HCT116 (cell line): ENCODE data around the gene RUFY4. TPM values are rescaled to one million over a fixed set of nuclear protein-coding genes. Genes with fewer than 3 reads are reported as not detected.

Experiments used
- ATAC-seq: fragments of 200-7000 bp; cut with Tn5 transposase; 2 replicates; pipeline ENCODE4 v1.9.1; 2020; ENCODE audit warnings: mild to moderate bottlenecking, moderate library complexity
- BruUV-seq: library from RNA; stranded (reverse); fragments of 400-500 nt; replicated peaks from 2 replicates; lab custom pipeline; 2021; lab: Mats Ljungman, UMichigan
- CTCF ChIA-PET: fragments of 300-600 bp; sonication (Branson Sonifier 250); formaldehyde crosslinking; loops from one replicate; lab custom pipeline; 2021; ENCODE audit warnings: antibody characterized with exemption; lab: Charles Lee
- POLR2A ChIA-PET: fragments of 300-600, 350-600 bp; sonication (Branson Sonifier 250); formaldehyde crosslinking; loops from one replicate; lab custom pipeline; 2021; ENCODE audit warnings: antibody characterized with exemption; lab: Charles Lee
- RAD21 ChIA-PET, 2 experiments: fragments of 300-600 bp; sonication (Branson Sonifier 250); formaldehyde crosslinking; loops; one replicate each; lab custom pipeline; 2023; ENCODE audit warnings: low total read pairs in 2 of 2; ENCODE audit not compliant: uncharacterized antibody in 2 of 2, unreplicated experiment in 2 of 2, low non-redundant PET in 1 of 2; lab: Charles Lee
- DNase-seq: peaks from one replicate; pipeline ENCODE4 v3.0.0-alpha.2; 2010; ENCODE audit warnings: low read depth, low spot score
- H2AFZ ChIP-seq: fragments of 200-600 bp; shearing (Covaris generic), sonication (generic); 2 replicates; pipeline ENCODE4 v1.6.1; 2017; ENCODE audit warnings: low read depth, mixed run types, mixed read lengths, antibody characterized with exemption, low read length; ENCODE audit not compliant: poor library complexity, severe bottlenecking
- H3K27ac ChIP-seq: 2 replicates; pipeline ENCODE4 v1.5.1; 2012; ENCODE audit warnings: low read depth, low read length
- H3K27me3 ChIP-seq: fragments of 200-600 bp; sonication (generic); 2 replicates; pipeline ENCODE4 v1.6.1; 2016; ENCODE audit warnings: mixed run types, low read length, mixed read lengths; ENCODE audit not compliant: insufficient read depth
- H3K36me3 ChIP-seq, 2 experiments: fragments of 200-500 bp in 1 of 2; fragments of 200-600 bp in 1 of 2; sonication (Bioruptor generic) in 1 of 2; sonication (generic) in 1 of 2; 2 replicates each; pipeline versions ENCODE4 v1.5.1 to v1.6.1; 2014 to 2016; ENCODE audit warnings: low read length in 2 of 2, inconsistent platforms in 1 of 2, mixed read lengths in 1 of 2, mixed run types in 1 of 2; ENCODE audit not compliant: insufficient read depth in 2 of 2, control insufficient read depth in 1 of 2
- H3K4me1 ChIP-seq, 2 experiments: fragments of 200-600 bp in 1 of 2; sonication (generic) in 1 of 2; 2 replicates each; pipeline versions ENCODE4 v1.5.1 to v1.6.1; 2012 to 2017; ENCODE audit warnings: low read length in 2 of 2, inconsistent platforms in 1 of 2, mild to moderate bottlenecking in 1 of 2, mixed read lengths in 1 of 2, mixed run types in 1 of 2, moderate library complexity in 1 of 2; ENCODE audit not compliant: insufficient read depth in 2 of 2, control insufficient read depth in 1 of 2
- H3K4me2 ChIP-seq: fragments of 200-600 bp; sonication (generic); 2 replicates; pipeline ENCODE4 v1.6.1; 2017; ENCODE audit warnings: mixed run types, low read length, mixed read lengths
- H3K4me3 ChIP-seq, 2 experiments: fragments of 200-600 bp in 1 of 2; sonication (generic) in 1 of 2; replicated peaks in 1 of 2; 2 replicates each; pipeline ENCODE4 v1.5.1; 2011 to 2016; ENCODE audit warnings: low read length in 2 of 2, control low read depth in 1 of 2, low read depth in 1 of 2, mild to moderate bottlenecking in 1 of 2, mixed read lengths in 1 of 2, mixed run types in 1 of 2
- H3K79me2 ChIP-seq: fragments of 200-600 bp; sonication (generic); 2 replicates; pipeline ENCODE4 v1.6.1; 2017; ENCODE audit warnings: mild to moderate bottlenecking, mixed run types, low read length, moderate library complexity, mixed read lengths; ENCODE audit not compliant: insufficient read depth
- H3K9ac ChIP-seq: fragments of 200-600 bp; sonication (generic); 2 replicates; pipeline ENCODE4 v1.6.1; 2016; ENCODE audit warnings: low read length, mixed read lengths
- H3K9me2 ChIP-seq: fragments of 200-600 bp; sonication (generic), shearing (Covaris generic); 2 replicates; pipeline ENCODE4 v1.6.1; 2017; ENCODE audit warnings: mixed run types, mild to moderate bottlenecking, moderate library complexity; ENCODE audit not compliant: insufficient read depth
- H3K9me3 ChIP-seq, 2 experiments: fragments of 200-500 bp in 1 of 2; fragments of 200-600 bp in 1 of 2; sonication (Bioruptor generic) in 1 of 2; sonication (generic) in 1 of 2; 2 replicates each; pipeline ENCODE4 v1.6.1; 2014 to 2017; ENCODE audit warnings: low read length in 2 of 2, mixed read lengths in 2 of 2, inconsistent platforms in 1 of 2, low read depth in 1 of 2, mild to moderate bottlenecking in 1 of 2, mixed run types in 1 of 2, moderate library complexity in 1 of 2; ENCODE audit not compliant: control insufficient read depth in 1 of 2, insufficient read depth in 1 of 2
- H4K20me1 ChIP-seq: fragments of 200-600 bp; sonication (generic), shearing (Covaris generic); 2 replicates; pipeline ENCODE4 v1.6.1; 2017; ENCODE audit warnings: mixed run types, mild to moderate bottlenecking, moderate library complexity; ENCODE audit not compliant: insufficient read depth
- CBX3 ChIP-seq: IDR thresholded peaks from 2 replicates; pipeline ENCODE4 v1.6.1; 2012; ENCODE audit warnings: low read depth
- CEBPB ChIP-seq: IDR thresholded peaks from 2 replicates; pipeline ENCODE4 v1.6.1; 2012; ENCODE audit warnings: low read depth
- ELF1 ChIP-seq: IDR thresholded peaks from 2 replicates; pipeline ENCODE4 v1.6.1; 2012; ENCODE audit warnings: low read depth, borderline replicate concordance
- EZH2phosphoT487 ChIP-seq: fragments of 200-600 bp; IDR thresholded peaks from 2 replicates; pipeline ENCODE4 v1.6.1; 2018; ENCODE audit warnings: antibody characterized with exemption, borderline replicate concordance
- FOSL1 ChIP-seq: IDR thresholded peaks from 2 replicates; pipeline ENCODE4 v1.6.1; 2012; ENCODE audit warnings: low read depth
- JUND ChIP-seq: IDR thresholded peaks from 2 replicates; pipeline ENCODE4 v1.6.1; 2012
- MAX ChIP-seq: IDR thresholded peaks from 2 replicates; pipeline ENCODE4 v1.6.1; 2012
- POLR2A ChIP-seq: IDR thresholded peaks from 2 replicates; pipeline ENCODE4 v1.7.0; 2011; ENCODE audit warnings: borderline replicate concordance; ENCODE audit not compliant: insufficient read depth, insufficient read length; ENCODE audit errors: extremely low read depth
- SIN3A ChIP-seq: IDR thresholded peaks from 2 replicates; pipeline ENCODE4 v1.6.1; 2012; ENCODE audit warnings: low read depth
- TCF7L2 ChIP-seq: IDR thresholded peaks from 2 replicates; pipeline ENCODE4 v1.7.0; 2011; ENCODE audit warnings: borderline replicate concordance, inconsistent platforms; ENCODE audit not compliant: insufficient read depth, insufficient read length; ENCODE audit errors: extremely low read depth
- ZBTB33 ChIP-seq: IDR thresholded peaks from 2 replicates; pipeline ENCODE4 v1.6.1; 2011; ENCODE audit warnings: mild to moderate bottlenecking, low read length, moderate library complexity; ENCODE audit not compliant: insufficient replicate concordance; ENCODE audit errors: extremely low read depth
- ZFX ChIP-seq: fragments of 450-650 bp; IDR thresholded peaks from 2 replicates; pipeline ENCODE4 v1.6.1; 2017
- intact Hi-C: fragments of 100-400 bp; cut with micrococcal nuclease; formaldehyde crosslinking; loops from 2 replicates; pipeline ENCODE4 v1.10.0; 2022
- total RNA-seq: library from RNA; stranded (reverse); gene quantifications from one replicate; pipeline ENCODE4 v1.2.1, GENCODE V29; 2021; ENCODE audit not compliant: unreplicated experiment
- TF ChIP-seq, protein P1 (sequence below): IDR thresholded peaks from 2 replicates; pipeline ENCODE4 v1.6.1; 2012; ENCODE audit warnings: low read depth

Gene RUFY4
- total RNA-seq, 1 experiment from 2014 or later: 0.27 TPM

DNA sequence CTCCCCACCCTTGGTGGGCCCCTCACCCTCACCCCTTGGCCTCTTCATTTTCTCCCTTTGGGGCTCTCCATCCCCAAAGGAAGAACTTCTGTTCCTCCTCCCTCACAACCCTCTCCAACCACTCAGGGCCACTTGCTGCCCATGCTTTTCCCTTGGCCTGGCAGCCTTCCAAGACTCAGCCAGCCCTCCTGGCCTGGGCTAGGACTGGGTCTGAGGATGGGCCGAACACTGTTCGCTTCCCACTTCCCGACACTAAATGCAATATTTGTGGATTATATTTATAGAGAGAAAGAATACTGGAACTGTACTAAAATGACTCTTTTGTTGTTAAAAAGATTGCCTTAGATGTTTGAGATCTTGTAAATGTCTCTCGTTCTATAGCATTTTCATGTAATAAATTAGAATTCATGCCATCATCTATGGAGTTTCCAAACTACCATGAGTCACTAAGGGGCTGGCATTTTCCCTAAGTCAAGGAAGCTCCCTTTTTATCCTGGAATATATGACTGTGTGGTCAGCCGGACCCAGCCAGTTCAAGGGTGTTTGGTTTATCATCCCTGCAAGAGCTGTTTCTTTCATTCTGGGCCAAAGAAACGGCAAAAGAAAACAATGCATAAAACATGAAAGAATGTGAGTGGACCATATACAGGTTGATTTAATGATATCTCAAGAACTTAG lies 60.5 kb downstream of the RUFY4 start:
- H3K79me2 ChIP-seq: no peaks in the 10 kb centered on the region
- H3K9me3 ChIP-seq: no peaks in the 10 kb centered on the region
- no peaks in the 10 kb centered on the region for H3K4me1 ChIP-seq
- POLR2A ChIA-PET: no interaction called here
- H3K27me3 ChIP-seq: no peaks in the 10 kb centered on the region
- no peaks in the 10 kb centered on the region for H3K36me3 ChIP-seq
- H2AFZ ChIP-seq: no peak overlapping the region
- H3K27ac ChIP-seq: no peak overlapping the region
- intact Hi-C loops: no loop called here
- no peak for TF ChIP-seq ZFX
- no peak for TF ChIP-seq ELF1
- TF ChIP-seq JUND: no peak
- TF ChIP-seq, protein P1, sequence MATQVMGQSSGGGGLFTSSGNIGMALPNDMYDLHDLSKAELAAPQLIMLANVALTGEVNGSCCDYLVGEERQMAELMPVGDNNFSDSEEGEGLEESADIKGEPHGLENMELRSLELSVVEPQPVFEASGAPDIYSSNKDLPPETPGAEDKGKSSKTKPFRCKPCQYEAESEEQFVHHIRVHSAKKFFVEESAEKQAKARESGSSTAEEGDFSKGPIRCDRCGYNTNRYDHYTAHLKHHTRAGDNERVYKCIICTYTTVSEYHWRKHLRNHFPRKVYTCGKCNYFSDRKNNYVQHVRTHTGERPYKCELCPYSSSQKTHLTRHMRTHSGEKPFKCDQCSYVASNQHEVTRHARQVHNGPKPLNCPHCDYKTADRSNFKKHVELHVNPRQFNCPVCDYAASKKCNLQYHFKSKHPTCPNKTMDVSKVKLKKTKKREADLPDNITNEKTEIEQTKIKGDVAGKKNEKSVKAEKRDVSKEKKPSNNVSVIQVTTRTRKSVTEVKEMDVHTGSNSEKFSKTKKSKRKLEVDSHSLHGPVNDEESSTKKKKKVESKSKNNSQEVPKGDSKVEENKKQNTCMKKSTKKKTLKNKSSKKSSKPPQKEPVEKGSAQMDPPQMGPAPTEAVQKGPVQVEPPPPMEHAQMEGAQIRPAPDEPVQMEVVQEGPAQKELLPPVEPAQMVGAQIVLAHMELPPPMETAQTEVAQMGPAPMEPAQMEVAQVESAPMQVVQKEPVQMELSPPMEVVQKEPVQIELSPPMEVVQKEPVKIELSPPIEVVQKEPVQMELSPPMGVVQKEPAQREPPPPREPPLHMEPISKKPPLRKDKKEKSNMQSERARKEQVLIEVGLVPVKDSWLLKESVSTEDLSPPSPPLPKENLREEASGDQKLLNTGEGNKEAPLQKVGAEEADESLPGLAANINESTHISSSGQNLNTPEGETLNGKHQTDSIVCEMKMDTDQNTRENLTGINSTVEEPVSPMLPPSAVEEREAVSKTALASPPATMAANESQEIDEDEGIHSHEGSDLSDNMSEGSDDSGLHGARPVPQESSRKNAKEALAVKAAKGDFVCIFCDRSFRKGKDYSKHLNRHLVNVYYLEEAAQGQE: no peak
- no TSS peak for BruUV-seq
- DNase-seq (no peak), ATAC-seq (no peak)
- no peak overlapping the region for H3K9ac ChIP-seq
- H3K9me2 ChIP-seq: no peaks in the 10 kb centered on the region
- RAD21 ChIA-PET: no interaction called here
- H3K4me3 ChIP-seq: no peak overlapping the region
- no peak overlapping the region for H3K4me2 ChIP-seq
- no peaks in the 10 kb centered on the region for H4K20me1 ChIP-seq
- CTCF ChIA-PET: no interaction called here

DNA sequence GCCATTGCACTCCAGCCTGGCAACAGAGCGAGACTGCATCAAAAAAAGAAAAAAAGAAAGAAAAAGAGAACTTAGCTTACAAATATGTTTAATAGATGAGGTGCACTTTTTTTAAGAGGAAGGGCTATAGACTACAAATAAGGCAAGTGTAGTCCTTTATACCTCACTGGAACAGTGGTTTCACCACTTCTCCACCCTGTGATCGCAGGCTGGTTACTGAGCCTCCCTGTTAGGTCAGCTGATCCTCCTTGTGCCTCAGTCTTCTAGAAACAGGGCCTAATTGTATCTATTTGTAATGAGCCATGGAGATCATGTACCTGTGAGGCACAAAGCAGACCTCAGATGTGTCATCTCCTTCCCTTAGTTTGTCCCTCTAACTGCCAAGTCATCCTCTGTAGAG lies 61.3 kb downstream of the RUFY4 start:
- H3K27ac ChIP-seq: no peak overlapping the region
- no peaks in the 10 kb centered on the region for H3K4me1 ChIP-seq
- H3K9me3 ChIP-seq: no peaks in the 10 kb centered on the region
- no peak overlapping the region for H3K9ac ChIP-seq
- DNase-seq (no peak), ATAC-seq (no peak)
- no peaks in the 10 kb centered on the region for H3K9me2 ChIP-seq
- no peaks in the 10 kb centered on the region for H4K20me1 ChIP-seq
- RAD21 ChIA-PET: no interaction called here
- no peak overlapping the region for H3K4me2 ChIP-seq
- no peaks in the 10 kb centered on the region for H3K36me3 ChIP-seq
- H3K27me3 ChIP-seq: no peaks in the 10 kb centered on the region; the same call in 1 of the 2 replicates
- no peak overlapping the region for H2AFZ ChIP-seq
- intact Hi-C loops: no loop called here
- TF ChIP-seq CEBPB: no peak
- no peak for TF ChIP-seq ELF1
- TF ChIP-seq FOSL1: no peak
- no peak for TF ChIP-seq MAX
- TF ChIP-seq CBX3: no peak
- TF ChIP-seq TCF7L2: no peak
- no peak for TF ChIP-seq SIN3A
- TF ChIP-seq POLR2A: no peak
- TF ChIP-seq EZH2phosphoT487: no peak
- TF ChIP-seq ZBTB33: no peak
- H3K79me2 ChIP-seq: no peaks in the 10 kb centered on the region
- POLR2A ChIA-PET: no interaction called here
- H3K4me3 ChIP-seq: no peak overlapping the region
- BruUV-seq: no TSS peak
- CTCF ChIA-PET: no interaction called here
